AG04450 (cell line): Measurements from ENCODE around the gene DNAJC5G. TPM values are rescaled to one million over a fixed set of nuclear protein-coding genes. Genes with fewer than 3 reads are reported as not detected.
"Not testable (repeated sequence)": the region's sequence is repeated elsewhere in the genome, so short reads cannot be mapped to it uniquely, and the experiment has no call there.

Source experiments
- CTCF ChIA-PET: fragments of 300-600, 350-600 bp; formaldehyde crosslinking; extraction: SDS; loops from one replicate; lab custom pipeline; 2022; ENCODE audit warnings: antibody characterized with exemption, inconsistent platforms; lab: Charles Lee
- POLR2A ChIA-PET: fragments of 350-600 bp; formaldehyde crosslinking; extraction: SDS; loops from one replicate; lab custom pipeline; 2021; ENCODE audit warnings: antibody characterized with exemption, inconsistent platforms; lab: Yijun Ruan, JAX
- DNase-seq: peaks from one replicate; pipeline ENCODE4 v3.0.0-alpha.2; 2011; ENCODE audit warnings: low read depth, low spot score
- H3K27ac ChIP-seq: one replicate; pipeline ENCODE4 v1.5.1; 2012; ENCODE audit warnings: low read depth, low read length, control low read depth
- H3K27me3 ChIP-seq: one replicate; pipeline ENCODE4 v1.6.0; 2012; ENCODE audit warnings: low read length; ENCODE audit not compliant: control insufficient read depth, insufficient read depth
- H3K4me3 ChIP-seq: 2 replicates; pipeline ENCODE4 v1.5.1; 2011; ENCODE audit warnings: mild to moderate bottlenecking, low read depth, low read length, control low read depth
- H3K9me3 ChIP-seq: 2 replicates; pipeline ENCODE4 v1.5.1; 2012; ENCODE audit warnings: low read length; ENCODE audit not compliant: control insufficient read depth, insufficient read depth
- polyA plus RNA-seq: library from polyadenylated mRNA; depleted of rRNA; stranded (reverse); fragments of >200 nt; gene quantifications from 2 replicates; pipeline ENCODE4 v1.2.3, GENCODE V29; 2011
- TF ChIP-seq, protein P1 (sequence below): IDR thresholded peaks from 2 replicates; pipeline ENCODE4 v1.5.1; 2011; ENCODE audit warnings: low read depth, low read length, control low read depth, inconsistent platforms

The DNAJC5G gene
- polyA plus RNA-seq, 1 experiment = not detected

GRCh38 chr2:27265536-27265870 is 9.7 kb upstream of the DNAJC5G start:
- Histone ChIP-seq H3K27ac (no peak overlapping the region), H3K4me3 (no peak overlapping the region), H3K9me3 (no peaks in the 10 kb centered on the region), H3K27me3 (peaks cover 64% of the 10 kb centered on the region)
- no peak for DNase-seq
- TF ChIP-seq, protein P1, sequence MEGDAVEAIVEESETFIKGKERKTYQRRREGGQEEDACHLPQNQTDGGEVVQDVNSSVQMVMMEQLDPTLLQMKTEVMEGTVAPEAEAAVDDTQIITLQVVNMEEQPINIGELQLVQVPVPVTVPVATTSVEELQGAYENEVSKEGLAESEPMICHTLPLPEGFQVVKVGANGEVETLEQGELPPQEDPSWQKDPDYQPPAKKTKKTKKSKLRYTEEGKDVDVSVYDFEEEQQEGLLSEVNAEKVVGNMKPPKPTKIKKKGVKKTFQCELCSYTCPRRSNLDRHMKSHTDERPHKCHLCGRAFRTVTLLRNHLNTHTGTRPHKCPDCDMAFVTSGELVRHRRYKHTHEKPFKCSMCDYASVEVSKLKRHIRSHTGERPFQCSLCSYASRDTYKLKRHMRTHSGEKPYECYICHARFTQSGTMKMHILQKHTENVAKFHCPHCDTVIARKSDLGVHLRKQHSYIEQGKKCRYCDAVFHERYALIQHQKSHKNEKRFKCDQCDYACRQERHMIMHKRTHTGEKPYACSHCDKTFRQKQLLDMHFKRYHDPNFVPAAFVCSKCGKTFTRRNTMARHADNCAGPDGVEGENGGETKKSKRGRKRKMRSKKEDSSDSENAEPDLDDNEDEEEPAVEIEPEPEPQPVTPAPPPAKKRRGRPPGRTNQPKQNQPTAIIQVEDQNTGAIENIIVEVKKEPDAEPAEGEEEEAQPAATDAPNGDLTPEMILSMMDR = no peak
- CTCF ChIA-PET = interaction anchor here (0.7 to 3.3 kb wide), 10 partner anchors 8 to 55 kb away, joined by 3 to 64 read pairs (median 4); partner anchors contain the start of genes DNAJC5G and TRIM54
- POLR2A ChIA-PET = no interaction called here

- DNase-seq, H3K27ac ChIP-seq, H3K4me3 ChIP-seq, H3K9me3 ChIP-seq, POLR2A ChIA-PET: not testable (repeated sequence)
- CTCF ChIA-PET = interaction anchor here (0.8 kb wide), 1 partner anchor 11 kb away, joined by 5 read pairs; no protein-coding TSS in a partner anchor
- H3K27me3 ChIP-seq = peaks cover 44% of the 10 kb centered on the region
Measured at GRCh38 chr2:27268296-27268695, 6.9 kb upstream of the DNAJC5G start.

DNA sequence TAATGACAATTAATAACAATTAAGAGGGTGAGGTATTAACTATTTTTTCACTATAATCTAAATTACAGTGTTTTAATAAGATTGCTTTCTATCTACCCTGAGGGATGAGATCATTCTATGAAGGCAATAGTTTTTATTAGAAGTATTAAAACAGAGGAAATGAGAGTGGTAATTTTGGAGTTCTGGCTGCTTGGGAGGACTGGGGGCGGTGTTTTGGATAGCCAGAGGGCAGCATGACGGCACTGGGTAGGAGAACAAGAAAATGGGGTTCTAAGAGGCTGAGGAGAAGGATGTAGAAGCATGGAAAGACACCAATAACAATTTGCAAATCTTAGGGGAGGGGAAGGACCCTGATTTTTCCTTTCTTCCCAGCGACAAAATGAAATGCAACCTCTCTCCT is 5.1 kb upstream of the DNAJC5G start:
- H3K27me3 ChIP-seq = peaks cover 27% of the 10 kb centered on the region
- TF ChIP-seq, protein P1 = no peak
- ChIA-PET POLR2A (interaction anchor here (0.9 kb wide), 1 partner anchor 63 kb away, joined by 3 read pairs; no protein-coding TSS in a partner anchor), CTCF (interaction anchor here (4.2 kb wide), 1 partner anchor 11 kb away, joined by 45 read pairs; the partner anchor contains the start of gene TRIM54)
- H3K27ac ChIP-seq = no peak overlapping the region
- H3K9me3 ChIP-seq = no peaks in the 10 kb centered on the region
- DNase-seq = no peak
- no peak overlapping the region for H3K4me3 ChIP-seq

DNA sequence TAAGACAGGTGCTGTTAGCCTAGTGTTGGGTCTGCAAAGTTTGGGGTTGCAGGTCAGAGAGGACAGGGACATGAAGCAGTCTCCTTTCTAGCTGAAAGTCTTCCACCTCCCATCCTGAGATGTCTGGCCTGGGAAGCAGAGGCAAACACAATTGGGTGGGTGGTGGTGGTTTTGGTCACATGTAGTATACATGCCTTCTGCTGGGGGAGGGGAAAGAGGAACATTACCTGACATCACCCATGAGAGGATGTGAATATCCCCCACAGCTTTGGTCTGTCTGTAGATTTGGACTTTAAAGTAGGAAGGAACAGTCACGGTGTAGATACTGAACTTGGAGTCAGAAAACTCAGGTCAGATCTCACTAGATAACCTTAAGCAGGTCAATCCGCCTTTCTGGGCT is 4.6 kb upstream of the DNAJC5G start:
- ChIA-PET POLR2A (no interaction called here), CTCF (interaction anchor here (1.7 to 4.2 kb wide), 2 partner anchors 11 to 18 kb away, joined by 4 to 45 read pairs; partner anchors contain the start of gene TRIM54)
- Histone ChIP-seq H3K4me3 (no peak overlapping the region), H3K27ac (no peak overlapping the region), H3K27me3 (peaks cover 24% of the 10 kb centered on the region), H3K9me3 (no peaks in the 10 kb centered on the region)
- TF ChIP-seq, protein P1 = no peak
- no peak for DNase-seq

DNA sequence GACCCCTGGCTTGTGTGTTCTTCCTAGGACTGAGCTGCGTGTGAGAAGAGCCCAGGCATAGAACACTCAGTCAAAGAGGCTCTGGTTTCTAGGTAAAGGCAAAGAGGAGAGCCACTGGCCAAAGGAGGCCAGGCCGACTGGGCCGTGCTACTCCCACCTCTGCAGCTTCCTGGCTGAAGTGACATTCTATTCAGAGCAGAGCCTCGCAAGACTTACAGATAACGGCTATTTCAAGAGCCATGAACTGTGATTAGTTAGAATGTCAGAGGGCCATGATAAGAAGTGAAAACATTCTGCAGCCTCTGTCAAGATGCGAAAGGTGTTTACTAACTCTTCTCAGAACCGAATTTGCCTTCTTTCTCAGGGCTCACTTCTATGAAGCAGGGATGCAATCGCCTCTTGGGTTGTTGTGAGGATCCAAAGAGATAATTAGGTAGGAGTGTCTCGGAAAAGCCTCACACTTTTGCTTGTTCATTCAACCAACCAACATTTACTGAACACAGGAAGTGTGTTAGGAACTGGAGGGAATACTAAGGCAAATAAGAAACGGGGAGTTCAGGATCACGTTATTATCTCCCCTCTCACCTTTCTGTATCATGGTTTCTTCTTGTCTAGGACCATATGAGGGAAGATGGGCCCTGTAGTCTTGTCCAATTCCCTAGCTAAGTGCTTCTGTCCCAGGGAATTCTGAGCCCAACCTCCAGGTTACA is 3.4 kb upstream of the DNAJC5G start:
- CTCF ChIA-PET = interaction anchor here (1.7 to 4.2 kb wide), 2 partner anchors 9 to 17 kb away, joined by 4 to 45 read pairs; partner anchors contain the start of gene TRIM54

DNA sequence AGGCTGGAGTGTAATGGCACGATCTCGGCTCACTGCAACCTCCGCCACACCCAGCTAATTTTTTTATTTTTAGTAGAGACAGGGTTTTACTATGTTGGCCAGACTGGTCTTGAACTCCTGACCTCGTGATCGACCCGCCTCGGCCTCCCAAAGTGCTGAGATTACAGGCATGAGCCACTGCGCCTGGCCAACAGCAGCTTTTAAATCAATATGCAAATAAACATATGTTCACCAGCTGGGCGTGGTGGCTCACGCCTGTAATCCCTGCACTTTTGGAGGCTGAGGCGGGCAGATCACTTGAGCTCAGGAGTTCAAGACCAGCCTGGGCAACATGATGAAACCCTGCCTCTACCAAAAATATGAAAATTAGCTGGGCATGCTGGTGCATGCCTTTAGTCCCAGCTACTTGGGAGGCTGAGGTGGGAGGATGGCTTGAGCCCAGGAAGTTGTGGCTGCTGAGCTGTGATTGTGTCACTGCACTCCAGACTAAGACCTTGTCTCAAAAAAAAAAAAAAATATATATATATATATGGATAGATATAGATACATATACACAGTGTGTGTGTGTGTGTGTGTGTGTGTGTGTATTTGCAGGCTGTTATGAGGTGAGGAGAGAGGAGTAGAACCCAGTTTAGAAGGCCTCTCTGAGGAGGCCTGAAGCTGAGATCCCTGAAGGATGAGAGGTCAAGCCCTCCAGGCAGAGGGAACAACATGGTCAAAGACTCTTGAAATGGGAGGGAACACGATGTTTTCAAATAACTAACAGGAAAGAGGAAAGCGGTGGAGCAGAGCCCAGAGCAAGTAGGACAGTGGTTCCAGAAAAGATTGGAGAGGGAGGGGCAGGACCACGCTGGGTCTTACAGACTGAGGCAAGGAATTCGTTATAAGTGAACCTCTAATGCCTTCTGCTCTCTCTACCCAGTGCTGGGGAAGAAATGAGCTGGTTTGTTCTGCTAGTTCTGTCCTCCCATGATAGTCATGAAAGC is 2.4 kb upstream of the DNAJC5G start:
- ChIA-PET POLR2A (interaction anchor here (0.7 kb wide), 1 partner anchor 31 kb away, joined by 4 read pairs; no protein-coding TSS in a partner anchor), CTCF (interaction anchor here (0.7 to 4.2 kb wide), 5 partner anchors 8 to 84 kb away, joined by 3 to 45 read pairs (median 5); partner anchors contain the start of gene TRIM54)
- DNase-seq, H3K4me3 ChIP-seq, H3K27ac ChIP-seq, H3K9me3 ChIP-seq: not testable (repeated sequence)
- H3K27me3 ChIP-seq = peaks cover 24% of the 10 kb centered on the region

More for the DNA sequence above, 3.4 kb upstream of the DNAJC5G start:
- no peak overlapping the region for H3K27ac ChIP-seq
- TF ChIP-seq, protein P1 = no peak
- no peak overlapping the region for H3K4me3 ChIP-seq
- H3K9me3 ChIP-seq = no peaks in the 10 kb centered on the region
- H3K27me3 ChIP-seq = peaks cover 27% of the 10 kb centered on the region
- DNase-seq = no peak
- POLR2A ChIA-PET = no interaction called here
